Right atrium auricular region (tissue), 2 donors: ENCODE results near the gene ZNF75A. TPM values are rescaled to one million over a fixed set of nuclear protein-coding genes. Genes with fewer than 3 reads are reported as not detected.

ENCODE experiments used
- DNase-seq: peaks from one replicate; pipeline ENCODE4 v3.0.0-alpha.2; 2019; ENCODE audit warnings: low spot score
- H3K27ac ChIP-seq, 2 donors: fragments of 200-600 bp; sonication (generic); 1 replicate in 1 of 2; 2 replicates in 1 of 2; pipeline ENCODE4 v1.5.1; 2016 to 2019
- H3K27me3 ChIP-seq, 2 donors: fragments of 200-600 bp; sonication (generic); one replicate each; pipeline versions ENCODE4 v1.5.1 to v1.6.0; 2017 to 2019
- H3K36me3 ChIP-seq: fragments of 200-600 bp; sonication (generic); one replicate; pipeline ENCODE4 v1.5.1; 2016
- H3K4me1 ChIP-seq, 2 donors: fragments of 200-600 bp; sonication (generic); one replicate each; pipeline versions ENCODE4 v1.5.1 to v1.6.0; 2017 to 2019
- H3K4me3 ChIP-seq, 2 donors: fragments of 200-600 bp; sonication (generic); 1 replicate in 1 of 2; 2 replicates in 1 of 2; pipeline ENCODE4 v1.5.1; 2017 to 2019; ENCODE audit warnings: mild to moderate bottlenecking in 1 of 2, moderate library complexity in 1 of 2
- H3K9me3 ChIP-seq, 2 donors: fragments of 200-600 bp; sonication (generic); one replicate each; pipeline ENCODE4 v1.5.1; 2019
- CTCF ChIP-seq, 2 donors: fragments of 200-600 bp; sonication (generic); IDR thresholded peaks; one replicate each; pipeline ENCODE4 v1.5.1; 2019; ENCODE audit warnings: antibody characterized with exemption in 2 of 2
- total RNA-seq, 2 donors: library from RNA; depleted of rRNA; stranded (reverse); fragments of >200 nt; gene quantifications; one replicate each; pipeline ENCODE4 v1.1.0, GENCODE V29; 2016

The ZNF75A gene
- total RNA-seq, 2 donors from 2014 or later: 15.5 to 20.1 TPM

GRCh38 chr16:3349175-3349574, 43.9 kb downstream of the ZNF75A start:
- H3K4me3 ChIP-seq: no peak overlapping the region
- peaks cover 0 to 10% of the 10 kb centered on the region in 2 donors for H3K4me1 ChIP-seq
- H3K9me3 ChIP-seq: no peaks in the 10 kb centered on the region
- no peak for DNase-seq
- H3K27me3 ChIP-seq: no peaks in the 10 kb centered on the region
- no peaks in the 10 kb centered on the region for H3K36me3 ChIP-seq
- no peak for TF ChIP-seq CTCF (IDR thresholded peaks at IDR 0.05)
- no peak overlapping the region for H3K27ac ChIP-seq

- H3K36me3 ChIP-seq: no peaks in the 10 kb centered on the region
- TF ChIP-seq CTCF (IDR thresholded peaks at IDR 0.05): no peak
- no peaks in the 10 kb centered on the region for H3K27me3 ChIP-seq
- H3K4me1 ChIP-seq: no peaks in the 10 kb centered on the region
- H3K27ac ChIP-seq: no peak within 1 kb of the TSS
- H3K9me3 ChIP-seq: no peaks in the 10 kb centered on the region
- H3K4me3 ChIP-seq: no peak within 1 kb of the TSS
- no peak for DNase-seq
Measured at GRCh38 chr16:3355589-3355988, 50.3 kb downstream of the ZNF75A start, which contains the start of gene OR2C1. Gene OR2C1, plus strand, starts transcription at chr16:3355889. Its CDS starts 52 bp downstream, at chr16:3355941.

GRCh38 chr16:3356118-3356517, 50.8 kb downstream of the ZNF75A start:
- no peak overlapping the region for H3K4me3 ChIP-seq
- H3K27ac ChIP-seq: no peak overlapping the region
- H3K27me3 ChIP-seq: no peaks in the 10 kb centered on the region
- H3K9me3 ChIP-seq: no peaks in the 10 kb centered on the region
- no peaks in the 10 kb centered on the region for H3K36me3 ChIP-seq
- DNase-seq: no peak
- H3K4me1 ChIP-seq: no peaks in the 10 kb centered on the region
- TF ChIP-seq CTCF (IDR thresholded peaks at IDR 0.05): no peak

GRCh38 chr16:3358871-3359270, 53.6 kb downstream of the ZNF75A start:
- no peak overlapping the region for H3K4me3 ChIP-seq
- H3K4me1 ChIP-seq: no peaks in the 10 kb centered on the region
- no peaks in the 10 kb centered on the region for H3K27me3 ChIP-seq
- no peak for DNase-seq
- peaks cover 0 to 6% of the 10 kb centered on the region in 2 donors for H3K9me3 ChIP-seq
- H3K36me3 ChIP-seq: no peaks in the 10 kb centered on the region
- TF ChIP-seq CTCF (IDR thresholded peaks at IDR 0.05): no peak
- no peak overlapping the region for H3K27ac ChIP-seq

GRCh38 chr16:3362931-3363330, 57.6 kb downstream of the ZNF75A start:
- Histone ChIP-seq H3K36me3 (no peaks in the 10 kb centered on the region), H3K27ac (no peak overlapping the region), H3K4me1 (no peaks in the 10 kb centered on the region), H3K9me3 (peaks cover 0 to 24% of the 10 kb centered on the region in 2 donors), H3K27me3 (no peaks in the 10 kb centered on the region), H3K4me3 (no peak overlapping the region)
- DNase-seq: no peak
- no peak for TF ChIP-seq CTCF (IDR thresholded peaks at IDR 0.05)

GRCh38 chr16:3363793-3364192, 58.5 kb downstream of the ZNF75A start:
- TF ChIP-seq CTCF (IDR thresholded peaks at IDR 0.05): no peak
- no peaks in the 10 kb centered on the region for H3K4me1 ChIP-seq
- no peaks in the 10 kb centered on the region for H3K36me3 ChIP-seq
- no peak overlapping the region for H3K27ac ChIP-seq
- no peak for DNase-seq
- peaks cover 0 to 24% of the 10 kb centered on the region in 2 donors for H3K9me3 ChIP-seq
- H3K4me3 ChIP-seq: no peak overlapping the region
- H3K27me3 ChIP-seq: no peaks in the 10 kb centered on the region
